ENCODE measurements around the gene CCDC158. TPM values are rescaled to one million over a fixed set of nuclear protein-coding genes. Genes with fewer than 3 reads are reported as not detected.

CCDC158 gene
- total RNA-seq, 4 donors from 2014 or later, result 0.16 to 0.55 TPM; not detected in 2

DNA sequence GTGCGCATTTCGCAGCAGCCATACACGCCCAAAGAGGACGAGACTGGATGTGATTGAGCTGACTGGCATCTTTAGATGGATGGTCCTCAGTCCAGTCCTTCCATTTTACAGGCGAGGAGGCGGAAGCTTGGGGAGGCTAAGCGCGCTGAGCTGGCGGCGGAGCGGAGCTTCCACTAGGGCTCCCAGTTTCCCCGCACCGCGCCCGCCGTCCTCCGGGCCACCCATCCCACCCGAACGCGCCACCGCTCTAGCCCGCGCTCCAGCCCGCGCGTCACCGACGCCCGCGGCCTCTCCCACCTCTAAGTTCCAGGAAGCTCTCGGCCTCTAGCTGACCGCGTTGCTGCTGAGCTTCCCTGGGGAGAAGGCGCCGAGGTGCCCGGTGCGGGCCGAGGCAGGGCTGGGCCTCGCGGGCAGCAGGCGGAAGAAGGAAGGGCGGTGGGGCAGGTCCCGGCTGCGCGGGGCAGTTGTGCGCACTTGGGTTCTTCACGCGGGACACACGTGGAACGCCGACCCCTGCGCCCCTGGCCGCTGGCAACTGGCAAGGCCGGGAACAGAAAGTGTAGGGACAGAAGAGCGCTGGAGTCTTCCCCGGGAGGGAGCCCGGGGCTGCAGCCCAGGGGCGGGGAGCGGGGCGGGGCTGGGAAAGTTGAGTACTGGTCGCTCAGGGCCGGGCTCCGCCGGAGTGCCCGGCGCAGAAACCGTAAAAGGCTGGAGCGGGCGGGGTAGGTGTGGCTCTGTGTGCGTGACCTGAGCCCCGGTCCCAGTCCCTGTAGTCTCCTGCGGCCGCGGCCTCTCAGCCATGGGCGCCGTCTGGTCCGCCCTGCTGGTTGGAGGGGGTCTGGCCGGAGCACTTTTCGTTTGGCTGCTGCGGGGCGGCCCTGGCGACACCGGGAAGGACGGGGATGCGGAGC lies 114.7 kb downstream of the CCDC158 start, which contains the start of gene STBD1:
STBD1 (plus strand) TSS at position 763 of the 911 bp plus-strand sequence; CDS start at position 800, 37 bp downstream.
- in situ Hi-C loops (cut with MboI; ENCODE audit: low pct_ligation_motif_present in 1 of 4, low pct_unique_long_range_greater_than_20kb in 1 of 4, low sequenced_read_pairs in 3 of 4) (no loop called here), intact Hi-C loops (cut with DNase I; ENCODE audit: low total_unique reads) (loop anchor here (1.0 to 10.0 kb wide), 2 partner anchors 131 to 194 kb away; no protein-coding TSS in a partner anchor)
- Histone ChIP-seq H3K27me3 (no peaks in the 10 kb centered on the region), H3K36me3 (peaks cover 0 to 4% (median 0%) of the 10 kb centered on the region in 4 donors), H3K27ac (peak within 1 kb of the TSS; percentile 89 to 96 (median 93)), H3K4me3 (peak within 1 kb of the TSS; percentile 66 to 89 (median 85)), H3K9me3 (no peaks in the 10 kb centered on the region), H3K4me1 (peaks cover 10 to 61% (median 29%) of the 10 kb centered on the region in 4 donors)
- TF ChIP-seq, protein P1, sequence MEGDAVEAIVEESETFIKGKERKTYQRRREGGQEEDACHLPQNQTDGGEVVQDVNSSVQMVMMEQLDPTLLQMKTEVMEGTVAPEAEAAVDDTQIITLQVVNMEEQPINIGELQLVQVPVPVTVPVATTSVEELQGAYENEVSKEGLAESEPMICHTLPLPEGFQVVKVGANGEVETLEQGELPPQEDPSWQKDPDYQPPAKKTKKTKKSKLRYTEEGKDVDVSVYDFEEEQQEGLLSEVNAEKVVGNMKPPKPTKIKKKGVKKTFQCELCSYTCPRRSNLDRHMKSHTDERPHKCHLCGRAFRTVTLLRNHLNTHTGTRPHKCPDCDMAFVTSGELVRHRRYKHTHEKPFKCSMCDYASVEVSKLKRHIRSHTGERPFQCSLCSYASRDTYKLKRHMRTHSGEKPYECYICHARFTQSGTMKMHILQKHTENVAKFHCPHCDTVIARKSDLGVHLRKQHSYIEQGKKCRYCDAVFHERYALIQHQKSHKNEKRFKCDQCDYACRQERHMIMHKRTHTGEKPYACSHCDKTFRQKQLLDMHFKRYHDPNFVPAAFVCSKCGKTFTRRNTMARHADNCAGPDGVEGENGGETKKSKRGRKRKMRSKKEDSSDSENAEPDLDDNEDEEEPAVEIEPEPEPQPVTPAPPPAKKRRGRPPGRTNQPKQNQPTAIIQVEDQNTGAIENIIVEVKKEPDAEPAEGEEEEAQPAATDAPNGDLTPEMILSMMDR (IDR thresholded peaks at IDR 0.05), result no peak
- TF ChIP-seq POLR2A (IDR thresholded peaks at IDR 0.05) (peak; percentile 88), POLR2AphosphoS5 (IDR thresholded peaks at IDR 0.05) (peak; percentile 24 to 82 (median 58))
- 2 to 6% methylated on average over 9 to 58 of the region's 85 CpGs for WGBS, 2 donors (ENCODE audit: low coverage in 1 of 2)
- DNase-seq, result peak; percentile 89

DNA sequence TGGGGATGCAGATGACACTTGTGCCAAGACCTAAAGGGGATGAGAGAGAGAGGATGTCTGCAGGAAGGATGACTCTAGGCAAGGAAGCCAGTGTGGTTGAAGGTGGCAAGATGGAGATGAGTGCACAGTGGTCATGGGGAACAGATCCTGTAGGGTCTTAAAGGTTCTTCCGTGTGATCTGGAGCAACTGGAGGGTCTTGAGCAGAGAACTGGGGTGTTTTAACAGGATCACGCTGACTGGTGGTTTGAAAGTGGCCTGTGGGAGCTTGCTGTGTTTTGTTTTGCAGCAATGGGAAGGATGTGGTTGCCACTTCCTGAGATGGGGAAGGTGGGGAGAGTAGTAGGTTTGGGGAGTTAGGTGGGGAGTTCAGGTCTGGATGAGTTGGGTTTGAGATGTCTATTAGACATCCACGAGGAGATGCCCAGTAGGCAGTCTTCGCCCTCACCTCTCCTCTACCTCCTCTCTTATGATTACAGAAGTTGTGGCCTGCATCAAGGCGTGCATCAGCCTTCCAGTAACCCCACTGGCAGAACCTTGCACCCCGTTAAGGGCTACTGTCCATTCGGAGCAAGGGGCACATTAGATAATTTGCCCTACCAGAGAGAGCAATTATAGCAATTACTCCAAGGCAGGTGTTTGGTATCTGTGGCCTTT lies 115.8 kb downstream of the CCDC158 start:
- Histone ChIP-seq H3K9me3 (no peaks in the 10 kb centered on the region), H3K4me3 (peak overlapping the region in 3 of 4 donors; percentile 66 to 89 (median 85)), H3K27ac (peak overlapping the region; percentile 89 to 96 (median 93)), H3K4me1 (peaks cover 10 to 62% (median 29%) of the 10 kb centered on the region in 4 donors), H3K27me3 (no peaks in the 10 kb centered on the region), H3K36me3 (peaks cover 0 to 4% (median 0%) of the 10 kb centered on the region in 4 donors)
- in situ Hi-C loops (cut with MboI; ENCODE audit: low pct_ligation_motif_present in 1 of 4, low pct_unique_long_range_greater_than_20kb in 1 of 4, low sequenced_read_pairs in 3 of 4), result no loop called here
- intact Hi-C loops (cut with DNase I; ENCODE audit: low total_unique reads), result loop anchor here (1.0 to 10.0 kb wide), 2 partner anchors 130 to 195 kb away; no protein-coding TSS in a partner anchor
- DNase-seq, result no peak
- 78 to 100% methylated on average over 1 to 7 of the region's 7 CpGs for WGBS, 2 donors (ENCODE audit: low coverage in 1 of 2)
- TF ChIP-seq, protein P1 (IDR thresholded peaks at IDR 0.05), result no peak
- no peak for TF ChIP-seq EP300 (IDR thresholded peaks at IDR 0.05; ENCODE audit: low read depth)

DNA sequence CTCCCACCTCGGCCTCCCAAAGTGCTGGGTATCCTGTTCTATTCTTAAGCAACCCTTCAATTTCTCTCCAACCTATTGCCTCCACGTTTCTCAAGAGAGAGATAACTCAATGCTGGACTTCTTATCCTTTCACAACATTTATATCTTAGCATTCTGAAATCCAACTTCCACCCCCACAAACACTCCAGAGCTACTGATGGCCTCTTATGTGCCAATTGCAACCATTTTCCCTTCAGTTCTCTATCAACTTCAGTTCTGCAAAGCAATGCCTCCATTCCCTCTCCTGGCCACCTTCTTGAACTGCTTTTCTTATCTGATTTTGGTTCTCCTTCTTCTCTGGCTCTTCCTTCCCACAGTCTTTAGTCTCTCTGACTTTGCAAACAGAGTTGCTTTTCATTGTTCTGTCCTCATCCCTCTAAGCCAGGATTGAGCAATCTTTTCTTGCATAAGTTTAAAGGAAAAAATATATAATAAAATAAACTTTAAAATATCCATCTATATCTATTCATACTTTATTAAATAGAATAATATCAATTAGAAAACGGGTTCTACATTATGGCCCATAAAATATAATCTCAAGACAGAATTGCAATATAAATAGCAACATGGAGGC lies 118.0 kb downstream of the CCDC158 start:
- intact Hi-C loops (cut with DNase I; ENCODE audit: low total_unique reads) (loop anchor here (10.0 kb wide), 1 partner anchor 128 kb away; no protein-coding TSS in a partner anchor), in situ Hi-C loops (cut with MboI; ENCODE audit: low pct_ligation_motif_present in 1 of 4, low pct_unique_long_range_greater_than_20kb in 1 of 4, low sequenced_read_pairs in 3 of 4) (no loop called here)
- Histone ChIP-seq H3K4me3 (no peak overlapping the region), H3K9me3 (no peaks in the 10 kb centered on the region), H3K36me3 (no peaks in the 10 kb centered on the region), H3K4me1 (peaks cover 5 to 43% (median 15%) of the 10 kb centered on the region in 4 donors), H3K27me3 (no peaks in the 10 kb centered on the region), H3K27ac (no peak overlapping the region)
- WGBS, 2 donors (ENCODE audit: low coverage in 1 of 2), result 78 to 79% methylated on average over 2 to 3 of the region's 3 CpGs
- TF ChIP-seq POLR2A (IDR thresholded peaks at IDR 0.05) (no peak), EP300 (IDR thresholded peaks at IDR 0.05; ENCODE audit: low read depth) (no peak), POLR2AphosphoS5 (IDR thresholded peaks at IDR 0.05) (no peak)
- TF ChIP-seq, protein P1 (IDR thresholded peaks at IDR 0.05), result no peak
- no peak for DNase-seq
